HG02840 (cell line): ENCODE results near the gene GRK5.

Experiments used
- ATAC-seq: cut with Tn5 transposase; IDR thresholded peaks from one replicate; pipeline ENCODE4 v1.9.1; 2021; ENCODE audit warnings: mild to moderate bottlenecking, moderate library complexity, moderate number of reproducible peaks; ENCODE audit not compliant: unreplicated experiment, low FRiP score

Gene GRK5

DNA sequence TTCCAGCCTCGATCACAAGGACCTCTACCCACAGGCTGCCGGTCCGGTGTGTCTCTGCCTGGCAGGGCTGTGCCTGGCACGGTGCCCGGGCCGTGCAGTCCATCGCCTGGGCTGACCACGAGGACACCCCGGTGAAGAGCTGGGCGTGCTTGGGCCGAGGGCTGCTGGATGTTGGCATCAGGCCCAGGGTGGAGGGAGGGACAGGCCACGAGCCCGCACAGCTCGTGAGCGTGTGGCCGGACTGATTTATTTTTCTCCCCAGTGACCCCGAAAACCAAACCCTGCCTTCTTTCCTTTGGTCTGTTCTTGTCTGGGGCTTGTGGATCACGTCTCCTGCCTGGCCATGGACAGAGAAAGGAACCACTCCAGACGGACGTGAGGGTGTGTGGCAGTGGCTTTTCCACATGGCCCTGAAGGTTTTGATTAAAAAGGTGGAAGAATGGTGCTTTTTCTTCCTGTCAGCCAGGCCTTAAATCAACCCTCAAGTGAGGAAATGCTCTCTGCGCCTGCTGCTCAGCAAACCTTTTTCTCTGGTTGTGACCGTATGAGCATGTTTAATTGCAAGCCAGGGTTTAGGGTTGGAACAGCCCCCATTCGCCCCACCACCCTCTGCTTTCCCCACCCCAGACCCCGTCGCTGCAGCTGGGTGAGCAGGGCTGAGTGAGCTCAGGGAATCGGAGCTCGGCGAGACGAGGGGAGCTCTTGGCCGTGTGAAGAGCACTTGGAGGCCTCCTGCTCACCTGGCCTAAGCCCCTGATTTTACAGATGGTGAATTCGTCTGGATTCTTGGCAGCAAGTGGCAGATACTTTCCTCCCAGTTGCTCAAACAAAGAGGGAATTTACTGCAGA lies 205.1 kb downstream of the GRK5 start:
- ATAC-seq = no peak

DNA sequence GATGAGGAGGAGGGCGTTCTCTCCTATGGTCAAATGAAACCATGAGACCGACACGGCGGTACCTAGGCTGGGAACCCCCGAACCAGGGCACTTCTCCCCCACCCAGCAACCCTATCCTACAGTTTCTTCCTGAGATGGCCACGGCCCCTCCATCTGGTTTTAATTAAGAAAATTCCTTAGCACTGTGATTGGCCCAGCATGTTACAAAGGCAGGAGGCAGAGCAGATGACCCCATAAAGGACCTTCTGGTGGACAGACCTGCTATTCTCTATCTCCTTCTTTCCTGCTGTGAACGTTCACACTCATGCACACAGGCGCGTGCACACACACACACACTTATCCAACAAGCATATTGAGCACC lies 205.7 kb downstream of the GRK5 start:
- ATAC-seq = no peak

DNA sequence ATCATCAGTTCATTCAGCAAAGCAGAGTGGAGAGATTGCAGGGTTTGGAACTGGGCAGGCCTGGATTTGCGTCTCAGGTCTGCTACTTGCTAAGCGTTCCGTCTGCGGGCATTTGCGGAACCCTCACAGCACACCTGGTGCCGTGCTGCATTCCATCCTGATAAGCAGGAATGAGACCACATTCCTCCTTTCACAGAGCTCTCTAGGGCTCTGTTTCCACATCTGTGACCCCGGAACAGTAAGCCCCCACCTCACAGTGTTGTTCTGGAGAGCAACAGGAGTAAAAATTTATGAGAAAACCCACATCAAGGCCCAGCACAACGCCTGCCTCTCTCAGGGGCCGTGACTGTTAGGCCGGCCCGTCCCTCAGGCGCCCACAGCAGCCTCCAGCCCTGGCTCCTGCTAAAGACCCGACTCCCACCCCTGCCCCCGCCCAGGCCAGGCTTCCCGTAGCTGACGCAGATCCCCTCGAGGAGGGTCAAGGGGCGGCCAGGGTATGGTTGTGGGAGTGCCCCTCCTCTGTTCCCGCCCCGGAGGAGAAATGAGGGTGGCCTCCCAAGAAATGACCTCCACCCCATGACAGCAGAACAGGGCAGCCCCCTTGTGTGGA lies 206.2 kb downstream of the GRK5 start:
- no peak for ATAC-seq

DNA sequence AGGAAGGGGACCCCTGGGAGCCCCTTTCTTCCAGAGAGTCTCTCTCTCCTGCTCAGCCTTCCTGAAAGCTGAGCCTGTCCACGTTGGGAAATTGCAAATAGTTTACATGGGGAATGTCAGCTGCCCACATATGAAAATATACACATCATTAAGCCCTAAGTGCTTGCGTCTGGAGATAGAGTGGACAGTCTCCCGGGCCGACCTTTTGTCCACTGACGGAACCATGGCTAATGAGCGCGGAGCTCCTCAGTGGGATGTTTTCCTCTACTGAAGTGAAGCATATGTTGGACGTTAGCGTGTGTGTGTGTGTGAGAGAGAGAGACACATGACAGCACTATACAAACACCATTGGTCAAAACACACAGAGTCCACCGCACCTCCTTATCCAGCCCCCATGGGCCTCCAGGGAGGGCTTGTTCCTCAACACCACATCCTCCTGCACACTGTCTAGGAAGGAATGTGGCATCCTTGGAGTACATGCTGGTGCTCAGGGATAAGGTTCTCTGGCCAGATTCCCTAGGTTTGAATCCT lies 206.8 kb downstream of the GRK5 start:
- ATAC-seq = no peak

DNA sequence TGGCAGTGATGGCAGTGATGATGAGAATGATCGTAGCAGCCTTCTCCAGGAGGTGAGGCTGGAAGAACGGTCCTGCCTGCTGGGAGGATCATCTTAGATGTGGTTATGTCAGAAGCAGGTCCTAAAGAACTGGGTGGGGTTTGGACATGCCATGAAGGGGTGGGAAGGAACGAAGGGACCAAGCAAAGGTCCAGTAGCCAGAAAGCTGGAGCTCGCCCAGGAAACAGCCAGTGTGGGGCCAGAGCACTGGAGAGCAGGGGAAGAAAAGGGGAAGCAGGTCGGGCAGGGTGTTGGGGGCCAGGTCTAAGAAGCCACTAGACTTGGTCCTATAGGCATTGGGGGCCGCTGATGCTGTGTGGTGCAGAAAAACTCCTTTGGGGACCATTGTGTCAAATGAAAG lies 207.8 kb downstream of the GRK5 start:
- ATAC-seq = no peak

DNA sequence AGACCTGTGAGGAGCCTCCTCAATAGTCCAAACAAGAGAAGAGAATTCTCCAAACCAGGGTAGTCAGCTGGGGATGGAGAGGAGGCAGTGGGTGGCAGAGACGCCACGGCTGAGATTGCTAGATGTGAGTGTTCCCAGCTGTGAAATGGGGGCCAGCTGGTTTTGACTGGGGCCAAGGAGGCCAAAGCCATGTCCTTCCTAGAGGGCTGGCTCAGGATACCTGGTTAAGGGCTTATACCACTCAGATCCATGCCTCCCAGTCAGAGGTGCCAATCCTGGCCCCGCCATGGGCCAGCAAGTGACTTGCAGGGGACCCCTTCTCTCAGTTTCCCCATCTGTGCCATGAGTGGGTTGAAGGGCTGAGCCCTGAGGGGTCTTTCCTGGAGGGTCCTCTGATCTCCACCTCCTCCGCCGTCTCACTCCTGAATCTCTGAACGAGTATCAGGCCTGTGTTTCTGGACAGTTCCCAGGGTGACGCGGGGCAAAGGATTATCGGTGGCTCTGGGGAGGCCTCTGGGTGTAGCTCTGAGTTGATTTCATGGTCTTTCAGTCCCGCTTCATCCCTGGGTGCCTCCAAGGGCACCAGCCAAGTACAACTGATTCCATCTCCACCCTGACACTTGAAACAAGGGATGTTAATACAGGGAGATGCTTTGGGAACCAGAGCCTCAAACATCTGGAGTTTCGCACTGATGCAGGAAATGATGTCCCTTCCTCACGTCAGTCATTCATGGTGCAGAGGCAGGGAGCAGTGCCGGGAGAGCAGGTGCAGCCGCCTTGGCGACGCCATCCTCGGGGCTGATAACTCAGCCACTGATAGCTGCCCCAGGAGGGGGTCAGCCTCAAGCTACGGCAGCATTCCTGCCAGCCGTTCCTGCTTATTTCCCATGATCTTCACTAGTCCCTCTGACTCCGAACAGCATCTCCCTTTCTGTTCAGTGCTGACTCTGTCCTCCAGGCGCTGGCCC lies 208.4 kb downstream of the GRK5 start:
- ATAC-seq = no peak

DNA sequence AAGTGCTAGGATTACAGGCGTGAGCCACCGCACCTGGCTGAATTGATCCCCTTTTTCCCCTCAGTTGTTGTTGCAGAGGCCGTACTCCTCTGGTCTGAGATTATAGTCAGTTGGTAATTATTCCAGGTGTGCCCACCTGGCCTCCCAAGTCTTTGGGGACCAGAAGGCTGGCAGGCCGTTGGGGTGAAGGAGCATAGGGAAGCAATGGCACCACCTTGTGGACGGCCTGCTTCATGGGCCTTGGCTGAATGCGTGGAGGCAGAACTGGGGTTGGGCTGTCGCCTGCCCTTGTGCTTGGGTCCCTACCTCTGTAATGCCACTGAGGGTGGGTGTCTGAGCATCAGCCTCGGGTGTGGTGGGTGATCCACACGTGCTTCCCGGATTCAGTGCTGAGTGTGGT lies 209.5 kb downstream of the GRK5 start:
- ATAC-seq = no peak

DNA sequence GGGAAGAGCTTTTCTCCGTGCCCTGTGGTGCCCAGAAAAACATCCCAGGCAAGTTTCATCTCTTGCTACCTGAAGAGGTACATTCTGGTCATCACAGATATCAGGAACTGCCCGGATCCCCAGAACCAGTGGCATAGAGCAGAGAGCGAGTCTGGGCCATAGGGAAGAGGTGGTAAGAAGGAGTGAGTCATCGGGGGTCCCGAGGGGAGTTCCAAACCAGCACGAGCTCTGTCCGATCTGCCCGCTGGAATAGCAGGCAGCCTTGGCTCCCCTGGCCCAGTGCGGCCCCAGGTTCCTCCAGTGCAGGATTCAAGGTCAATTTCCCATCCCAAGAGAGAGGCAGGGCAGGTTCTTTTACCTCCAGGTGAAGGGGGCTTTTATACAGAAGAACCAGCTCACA lies 210.5 kb downstream of the GRK5 start:
- ATAC-seq = no peak

DNA sequence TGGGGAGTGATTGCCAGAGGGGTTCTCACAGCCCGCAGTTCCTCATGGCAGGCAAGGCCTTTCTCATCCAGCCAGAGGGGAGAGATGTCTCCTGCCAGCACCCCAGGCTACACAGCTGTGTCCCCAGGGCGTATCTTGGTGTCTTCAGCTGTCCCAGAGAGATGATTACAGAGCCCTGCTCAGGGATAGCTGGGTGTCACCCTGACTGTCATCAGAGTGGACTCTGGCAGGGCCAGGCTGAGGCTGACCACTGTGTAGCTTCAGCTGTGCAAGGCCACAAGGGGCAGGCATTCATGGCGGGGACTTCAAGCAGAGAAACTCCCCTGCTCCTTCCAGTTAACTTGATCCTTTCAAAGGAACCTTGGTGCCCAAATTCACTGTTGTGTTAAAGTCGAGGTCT lies 211.0 kb downstream of the GRK5 start:
- no peak for ATAC-seq

DNA sequence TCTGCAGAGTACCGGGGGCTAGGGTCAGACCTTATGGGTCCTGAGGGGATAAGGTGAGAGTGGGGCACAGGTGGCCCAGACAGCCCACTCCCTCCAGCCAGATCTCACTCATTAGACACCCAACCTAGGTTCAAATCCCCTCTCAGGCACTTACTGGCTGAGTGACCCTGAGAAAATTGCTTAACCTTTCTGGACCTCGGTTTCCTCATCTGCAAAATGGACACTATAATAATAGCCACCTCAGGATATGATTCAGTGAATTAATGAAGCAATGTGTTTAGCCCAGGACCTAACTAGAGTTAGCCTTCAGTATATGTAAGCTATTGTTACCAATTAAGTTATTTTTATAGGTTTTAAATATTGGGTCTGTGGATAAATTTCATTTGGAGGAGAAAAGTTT lies 212.6 kb downstream of the GRK5 start:
- no peak for ATAC-seq

DNA sequence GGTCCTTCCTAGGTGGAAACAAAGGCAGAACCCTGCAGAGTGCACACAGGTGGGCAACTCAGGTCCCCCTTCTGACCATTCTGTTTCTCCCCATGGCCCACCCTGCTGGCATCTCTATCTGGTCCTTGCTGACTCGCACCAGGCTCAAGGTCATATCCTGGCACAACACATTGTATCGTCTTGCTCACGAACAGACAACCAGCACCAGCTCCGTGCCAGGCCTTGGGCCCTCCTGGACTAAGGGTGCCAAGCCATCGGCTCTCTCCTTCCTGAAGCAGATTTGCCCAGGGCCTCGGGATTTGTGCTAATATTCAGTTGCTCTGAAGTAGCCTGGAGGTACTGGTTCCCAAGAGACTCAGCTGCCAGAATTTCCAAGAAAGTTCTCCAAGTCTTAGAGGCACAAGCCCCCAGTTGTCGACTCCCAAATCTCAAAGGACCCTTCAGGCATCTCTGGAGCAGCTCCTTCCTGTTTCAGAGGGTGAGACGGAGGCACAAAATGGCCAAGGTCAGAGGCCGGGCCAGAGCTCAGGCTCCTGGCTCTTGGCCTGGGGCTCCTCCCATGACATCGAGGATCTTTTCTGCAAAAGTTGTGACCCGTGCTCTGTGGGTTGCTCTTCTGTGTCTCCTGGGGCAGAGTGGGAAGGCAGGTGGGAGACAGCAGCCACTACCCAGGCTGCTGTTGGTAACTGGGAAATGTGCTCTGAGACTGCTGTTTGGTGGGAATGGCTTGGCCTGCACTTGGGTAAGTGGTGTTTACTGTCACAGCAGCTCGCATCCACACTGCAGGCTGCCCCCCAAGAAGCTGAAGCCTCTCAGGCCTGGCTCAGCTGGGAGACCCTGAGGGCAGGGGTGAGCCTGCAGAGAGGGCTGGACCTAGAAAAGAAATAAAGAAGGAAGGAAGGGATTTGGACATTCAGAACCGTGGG lies 213.8 kb downstream of the GRK5 start:
- no peak for ATAC-seq

DNA sequence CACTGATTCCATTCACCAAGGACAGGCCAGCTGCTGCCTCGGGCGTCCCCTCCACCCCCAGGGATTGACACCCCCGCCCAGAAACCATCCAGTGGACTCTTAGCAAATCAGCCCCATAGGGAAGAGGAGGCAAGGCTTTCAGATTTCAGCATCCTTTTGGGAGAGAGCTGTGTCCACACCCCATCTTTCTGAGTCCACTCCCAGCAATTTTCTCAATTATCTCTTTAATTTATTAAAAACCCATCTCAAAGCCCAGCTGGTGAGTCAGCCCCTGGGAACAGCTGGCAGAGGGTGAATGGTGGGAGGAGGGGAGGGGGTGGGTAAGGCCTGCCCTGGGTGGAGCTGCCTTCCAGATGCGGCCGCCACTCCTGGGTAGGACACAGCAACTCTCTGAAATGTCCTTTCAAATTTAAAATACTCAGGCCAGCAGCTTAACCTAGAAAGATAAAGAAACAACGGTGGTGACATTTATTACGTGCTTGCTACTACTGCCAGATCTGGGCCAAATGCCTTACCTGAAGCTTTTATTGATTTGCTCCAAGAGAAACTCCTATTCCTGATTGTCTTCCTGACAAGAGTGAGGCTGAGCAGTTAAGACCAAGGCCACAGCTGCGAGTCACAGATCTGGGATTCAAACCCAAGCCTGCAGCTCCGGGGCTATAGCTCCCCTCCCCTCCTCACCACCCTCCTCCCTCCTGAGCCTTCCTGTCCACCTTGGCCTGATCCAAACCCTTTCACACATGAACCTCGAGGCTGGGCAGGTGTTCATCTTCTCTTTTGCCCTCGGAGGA lies 214.7 kb downstream of the GRK5 start:
- ATAC-seq = no peak

DNA sequence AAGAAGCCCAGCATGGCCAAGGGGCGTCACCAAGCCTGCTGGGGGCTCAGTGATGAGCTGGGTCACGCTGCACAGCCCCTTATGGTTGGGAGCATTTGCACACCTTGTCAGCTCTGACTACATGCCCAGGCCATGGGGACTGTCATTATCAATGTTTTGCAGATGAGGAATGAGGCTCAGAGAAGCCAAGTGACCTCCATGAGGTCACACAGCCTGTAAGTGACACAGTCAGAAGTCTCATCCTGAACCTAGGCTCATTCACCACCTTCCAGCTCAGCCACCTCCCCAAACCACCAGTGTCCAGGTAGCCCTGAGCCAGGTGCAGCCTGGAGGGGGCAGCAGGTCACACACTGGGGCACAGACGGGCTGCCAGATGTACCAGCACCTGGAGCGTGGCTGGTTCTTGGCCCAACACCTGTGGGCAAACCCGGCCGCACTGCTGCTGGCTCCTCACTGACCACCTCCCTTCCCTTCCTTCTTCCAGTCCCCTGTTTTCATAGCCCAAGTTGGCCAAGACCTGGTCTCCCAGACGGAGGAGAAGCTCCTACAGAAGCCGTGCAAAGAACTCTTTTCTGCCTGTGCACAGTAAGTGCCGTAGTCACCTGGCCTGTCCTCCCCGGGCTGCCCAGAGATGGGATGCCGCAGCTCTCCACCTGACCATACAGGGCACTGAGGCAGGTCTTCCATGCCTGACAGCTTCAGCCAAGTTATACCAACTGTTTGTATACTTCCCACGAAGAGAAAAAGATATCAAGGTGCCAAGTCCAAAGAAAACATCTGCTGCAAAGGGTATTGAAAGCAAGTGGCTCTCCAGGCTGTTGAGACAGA lies 215.5 kb downstream of the GRK5 start:
- ATAC-seq = no peak

DNA sequence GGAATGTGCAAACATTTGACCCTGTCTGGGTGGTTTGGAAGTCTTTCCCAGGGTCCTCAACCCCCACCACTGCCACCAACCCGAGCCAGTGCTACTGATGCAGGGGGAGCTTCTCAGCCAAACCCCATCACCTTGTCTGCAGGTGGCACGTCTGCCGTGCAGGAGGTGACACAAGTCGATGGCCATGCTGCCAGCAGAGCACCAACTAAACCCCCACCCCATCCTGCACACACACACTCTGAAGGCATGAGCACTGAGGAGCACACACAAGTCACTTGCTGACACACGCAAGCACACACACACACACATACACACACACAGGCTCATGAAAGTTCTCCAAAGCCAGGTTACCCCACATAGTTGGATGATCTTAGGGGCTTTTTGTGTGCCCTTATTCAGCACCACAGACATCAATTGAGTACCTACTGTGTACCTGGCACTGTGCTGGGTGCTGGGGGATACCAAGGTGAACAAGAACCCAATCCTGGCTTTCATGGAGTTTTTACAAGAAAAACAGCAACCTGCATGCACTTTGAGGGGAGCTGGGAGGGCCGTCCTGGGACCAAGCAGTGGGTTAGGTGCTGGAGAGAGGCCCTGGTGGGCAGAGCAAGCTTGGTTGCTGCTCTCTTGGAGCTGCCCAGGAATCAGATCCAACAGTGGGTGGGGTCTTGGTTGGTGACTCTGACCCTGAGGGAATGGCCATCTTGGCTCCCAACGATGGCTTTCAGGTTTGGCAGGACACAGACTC lies 216.3 kb downstream of the GRK5 start:
- ATAC-seq = no peak

DNA sequence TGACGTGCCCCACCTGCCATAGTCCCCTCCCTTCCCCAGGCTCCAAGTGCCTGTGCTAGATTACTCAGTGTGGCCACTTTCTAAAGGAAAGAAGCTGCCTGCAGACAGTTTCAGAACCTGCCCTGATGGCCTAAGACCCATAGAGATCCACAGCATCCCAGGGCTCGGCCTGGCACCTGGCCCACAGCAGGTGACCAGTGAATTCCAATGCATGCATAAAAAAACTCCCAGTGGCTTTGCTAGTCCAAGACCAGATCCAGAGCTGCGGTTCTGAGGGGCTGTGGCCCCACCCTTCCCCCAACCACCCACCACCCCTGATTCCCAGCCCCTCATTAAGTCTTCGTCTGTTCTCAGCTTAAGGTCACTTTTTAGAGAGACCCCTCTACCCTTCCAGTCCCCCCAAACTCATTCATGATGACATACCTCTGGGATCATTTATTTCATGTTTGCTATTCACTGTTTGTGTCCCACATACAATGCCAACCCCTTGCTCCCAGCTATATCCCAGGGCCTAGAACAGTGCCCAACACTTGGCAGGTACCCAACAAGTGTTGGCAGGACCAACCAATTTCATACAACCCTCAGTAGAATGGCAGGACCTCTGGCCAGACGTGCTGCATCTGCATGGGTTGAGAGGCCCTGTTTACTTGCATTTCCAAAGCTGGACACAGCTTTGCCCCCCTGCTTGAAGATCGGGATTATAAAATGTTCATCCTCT lies 217.0 kb downstream of the GRK5 start:
- ATAC-seq = no peak

DNA sequence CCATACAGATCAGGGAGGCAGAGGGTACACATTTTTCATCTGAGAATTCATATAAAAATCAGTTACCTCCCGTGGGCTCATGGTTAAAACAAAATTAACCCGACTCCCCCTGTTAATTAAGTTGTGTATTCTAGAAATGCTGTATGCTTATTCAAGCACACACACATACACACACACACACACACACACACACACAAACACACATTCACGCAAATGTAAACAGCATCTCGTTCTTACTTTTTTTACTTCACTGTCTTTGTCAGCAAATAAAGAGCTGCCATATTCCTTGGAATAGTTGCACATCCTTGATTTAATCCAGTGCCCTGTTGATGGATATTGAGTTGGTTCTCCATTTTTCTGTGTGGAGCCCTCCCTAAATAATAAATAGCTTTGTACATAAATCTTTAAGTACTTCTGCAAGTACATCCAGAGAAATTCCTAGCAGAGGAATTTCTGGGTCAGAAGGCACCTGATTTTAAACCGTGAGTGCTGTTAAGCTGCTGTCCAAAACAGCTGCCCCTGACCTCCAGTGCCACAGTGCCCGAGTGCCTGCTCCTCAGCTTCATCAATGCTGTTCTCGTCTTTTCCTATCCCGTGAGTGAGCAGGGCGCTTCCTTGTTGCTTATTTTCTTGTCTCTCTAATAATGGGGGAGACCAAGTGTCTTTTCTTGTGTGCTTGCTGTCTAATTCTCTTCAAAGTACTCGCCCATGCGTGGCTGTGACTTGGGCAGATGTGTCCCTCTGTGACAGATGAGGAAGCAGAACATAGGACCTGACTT lies 217.9 kb downstream of the GRK5 start:
- ATAC-seq = no peak
